CD4-positive, alpha-beta T cell (primary cell): ENCODE results near the gene KLC4. TPM values are rescaled to one million over a fixed set of nuclear protein-coding genes. Genes with fewer than 3 reads are reported as not detected.

Experiments
- ATAC-seq: fragments of 200-7000 bp; cut with Tn5 transposase; one replicate; pipeline ENCODE4 v1.10.0; 2022; ENCODE audit warnings: mild to moderate bottlenecking; ENCODE audit not compliant: poor library complexity
- CTCF ChIA-PET: fragments of 350-600 bp; sonication (Branson Sonifier 250); formaldehyde crosslinking; loops from one replicate; lab custom pipeline; 2021; ENCODE audit warnings: antibody characterized with exemption, inconsistent platforms; lab: Charles Lee
- POLR2A ChIA-PET: fragments of 350-600 bp; sonication (Branson Sonifier 250); formaldehyde crosslinking; loops from one replicate; lab custom pipeline; 2021; ENCODE audit warnings: antibody characterized with exemption, inconsistent platforms; lab: Charles Lee
- DNase-seq, 14 experiments: peaks; one replicate each; pipeline ENCODE4 v3.0.0-alpha.2; 2013 to 2020; ENCODE audit warnings: mixed read lengths in 2 of 14
- H3K27ac ChIP-seq, 2 donors: one replicate each; pipeline versions ENCODE4 v1.5.1 to v1.7.0; 2013; ENCODE audit warnings: low read length in 2 of 2, low read depth in 1 of 2, mild to moderate bottlenecking in 1 of 2
- H3K27me3 ChIP-seq, 2 experiments: 1 replicate in 1 of 2; 2 replicates in 1 of 2; pipeline versions ENCODE4 v1.6.1 to v1.7.0; 2013; ENCODE audit warnings: low read length in 2 of 2, control low read depth in 1 of 2, mild to moderate bottlenecking in 1 of 2, moderate library complexity in 1 of 2; ENCODE audit not compliant: insufficient read depth in 2 of 2, control insufficient read depth in 1 of 2
- H3K36me3 ChIP-seq: one replicate; pipeline ENCODE4 v1.6.1; 2013; ENCODE audit warnings: low read length, control low read depth; ENCODE audit not compliant: insufficient read depth
- H3K4me1 ChIP-seq: one replicate; pipeline ENCODE4 v1.6.1; 2013; ENCODE audit warnings: low read length, control low read depth; ENCODE audit not compliant: insufficient read depth
- H3K4me3 ChIP-seq: one replicate; pipeline ENCODE4 v1.5.1; 2013; ENCODE audit warnings: mild to moderate bottlenecking, low read length, moderate library complexity
- H3K9me3 ChIP-seq, 2 experiments: 1 replicate in 1 of 2; 2 replicates in 1 of 2; pipeline versions ENCODE4 v1.6.1 to v1.7.0; 2013; ENCODE audit warnings: low read length in 2 of 2, mild to moderate bottlenecking in 2 of 2, control low read depth in 1 of 2, moderate library complexity in 1 of 2; ENCODE audit not compliant: control insufficient read depth in 1 of 2, insufficient read depth in 1 of 2
- H3K27ac Mint-ChIP-seq: one replicate; pipeline ENCODE4 v1.8.0; 2020; ENCODE audit warnings: mixed read lengths
- H3K27me3 Mint-ChIP-seq: one replicate; pipeline ENCODE4 v1.8.0; 2021; ENCODE audit warnings: mixed read lengths
- H3K36me3 Mint-ChIP-seq: one replicate; pipeline ENCODE4 v1.8.0; 2021; ENCODE audit warnings: low read depth, mixed read lengths
- H3K4me1 Mint-ChIP-seq: one replicate; pipeline ENCODE4 v1.8.0; 2021; ENCODE audit warnings: low read depth, mixed read lengths
- H3K4me3 Mint-ChIP-seq: one replicate; pipeline ENCODE4 v1.8.0; 2020; ENCODE audit warnings: mild to moderate bottlenecking, mixed read lengths
- H3K9me3 Mint-ChIP-seq: one replicate; pipeline ENCODE4 v1.8.0; 2020; ENCODE audit warnings: mixed read lengths
- CTCF ChIP-seq: fragments of 200-600 bp; IDR thresholded peaks from one replicate; pipeline ENCODE4 v1.8.0; 2022; ENCODE audit warnings: antibody characterized with exemption, mild to moderate bottlenecking
- intact Hi-C, 2 experiments: fragments of 100-400 bp; cut with DNase I in 1 of 2; cut with micrococcal nuclease in 1 of 2; formaldehyde crosslinking; loops; one replicate each; pipeline versions ENCODE4 v1.15.1 to v1.9.0; 2023 to 2025; cut with DNase I, micrococcal nuclease
- total RNA-seq, 174 experiments: library from RNA in 2 of 174; stranded (reverse) in 2 of 174; gene quantifications; one replicate each; pipeline ENCODE4 v1.2.3 and lab custom pipeline; 2021 to 2026

The KLC4 gene
- total RNA-seq, 2 experiments from 2014 or later, result 39.6 to 40.8 TPM

- Mint-ChIP-seq H3K9me3 (no peaks in the 10 kb centered on the region), H3K4me3 (peak overlapping the region; percentile 32), H3K27ac (peak overlapping the region; percentile 78), H3K4me1 (peaks cover 16% of the 10 kb centered on the region), H3K36me3 (peaks cover 70% of the 10 kb centered on the region), H3K27me3 (no peaks in the 10 kb centered on the region)
- DNase-seq, result no peak
- H3K4me3 ChIP-seq, result no peak overlapping the region
- H3K4me1 ChIP-seq, result peaks cover 39% of the 10 kb centered on the region
- H3K27ac ChIP-seq, result peak overlapping the region; percentile 31 to 38
- intact Hi-C loops, result no loop called here
- CTCF ChIA-PET, result no interaction called here
- H3K27me3 ChIP-seq, result no peaks in the 10 kb centered on the region
- peaks cover 54% of the 10 kb centered on the region for H3K36me3 ChIP-seq
- ATAC-seq, result no peak
- POLR2A ChIA-PET, result interaction anchor here (1.1 kb wide), 1 partner anchor 11 kb away, joined by 3 read pairs; the partner anchor contains the start of genes KLHDC3 and MEA1
- no peak for TF ChIP-seq CTCF
- no peaks in the 10 kb centered on the region for H3K9me3 ChIP-seq
Observed at GRCh38 chr6:43024436-43024835, 35.0 kb upstream of the KLC4 start.

GRCh38 chr6:43026365-43026764 lies 33.1 kb upstream of the KLC4 start:
- intact Hi-C loops, result no loop called here
- peaks cover 64% of the 10 kb centered on the region for H3K36me3 Mint-ChIP-seq
- no peak for DNase-seq
- no peak for TF ChIP-seq CTCF
- no peaks in the 10 kb centered on the region for H3K9me3 Mint-ChIP-seq
- H3K4me1 Mint-ChIP-seq, result peaks cover 16% of the 10 kb centered on the region
- H3K27ac Mint-ChIP-seq, result no peak overlapping the region
- POLR2A ChIA-PET, result no interaction called here
- H3K4me3 ChIP-seq, result no peak overlapping the region
- no peaks in the 10 kb centered on the region for H3K27me3 Mint-ChIP-seq
- no peak overlapping the region for H3K4me3 Mint-ChIP-seq
- no peaks in the 10 kb centered on the region for H3K9me3 ChIP-seq
- H3K27me3 ChIP-seq, result no peaks in the 10 kb centered on the region
- H3K27ac ChIP-seq, result no peak overlapping the region
- CTCF ChIA-PET, result interaction anchor here (1.0 kb wide), 1 partner anchor 11 kb away, joined by 6 read pairs; no protein-coding TSS in a partner anchor
- ATAC-seq, result no peak
- H3K4me1 ChIP-seq, result peaks cover 31% of the 10 kb centered on the region
- peaks cover 57% of the 10 kb centered on the region for H3K36me3 ChIP-seq

- Mint-ChIP-seq H3K36me3 (peaks cover 73% of the 10 kb centered on the region), H3K9me3 (no peaks in the 10 kb centered on the region), H3K27me3 (no peaks in the 10 kb centered on the region), H3K4me1 (peaks cover 8% of the 10 kb centered on the region), H3K27ac (no peak overlapping the region), H3K4me3 (no peak overlapping the region)
- no peak for ATAC-seq
- POLR2A ChIA-PET, result interaction anchor here (1.1 kb wide), 1 partner anchor 15 kb away, joined by 3 read pairs; the partner anchor contains the start of gene KLHDC3
- CTCF ChIA-PET, result no interaction called here
- no peak for TF ChIP-seq CTCF
- Histone ChIP-seq H3K9me3 (no peaks in the 10 kb centered on the region), H3K27me3 (no peaks in the 10 kb centered on the region), H3K4me3 (no peak overlapping the region), H3K27ac (no peak overlapping the region), H3K4me1 (peaks cover 7% of the 10 kb centered on the region), H3K36me3 (peaks cover 63% of the 10 kb centered on the region)
- no peak for DNase-seq
- intact Hi-C loops, result no loop called here
Observed at GRCh38 chr6:43029120-43029519, 30.3 kb upstream of the KLC4 start.
